Cardiac fibroblast (primary cell): ENCODE results near the gene ODC1.

Experiments
- DNase-seq, 2 donors: peaks; one replicate each; pipeline versions ENCODE4 v3.0.0 to v3.0.0-alpha.2; 2010; ENCODE audit warnings: low read depth in 2 of 2
- H3K4me3 ChIP-seq, 2 donors: replicated peaks in 1 of 2; 1 replicate in 1 of 2; 2 replicates in 1 of 2; pipeline ENCODE4 v1.5.1; 2011; ENCODE audit warnings: low read depth in 2 of 2, low read length in 2 of 2, mild to moderate bottlenecking in 2 of 2, moderate library complexity in 1 of 2
- TF ChIP-seq, protein P1 (sequence below): IDR thresholded peaks from one replicate; pipeline ENCODE4 v1.5.1; 2011; ENCODE audit warnings: low read depth, mild to moderate bottlenecking, low read length, inconsistent platforms

Gene ODC1

GRCh38 chr2:10439185-10439879, 8.8 kb downstream of the ODC1 start:
- TF ChIP-seq, protein P1, sequence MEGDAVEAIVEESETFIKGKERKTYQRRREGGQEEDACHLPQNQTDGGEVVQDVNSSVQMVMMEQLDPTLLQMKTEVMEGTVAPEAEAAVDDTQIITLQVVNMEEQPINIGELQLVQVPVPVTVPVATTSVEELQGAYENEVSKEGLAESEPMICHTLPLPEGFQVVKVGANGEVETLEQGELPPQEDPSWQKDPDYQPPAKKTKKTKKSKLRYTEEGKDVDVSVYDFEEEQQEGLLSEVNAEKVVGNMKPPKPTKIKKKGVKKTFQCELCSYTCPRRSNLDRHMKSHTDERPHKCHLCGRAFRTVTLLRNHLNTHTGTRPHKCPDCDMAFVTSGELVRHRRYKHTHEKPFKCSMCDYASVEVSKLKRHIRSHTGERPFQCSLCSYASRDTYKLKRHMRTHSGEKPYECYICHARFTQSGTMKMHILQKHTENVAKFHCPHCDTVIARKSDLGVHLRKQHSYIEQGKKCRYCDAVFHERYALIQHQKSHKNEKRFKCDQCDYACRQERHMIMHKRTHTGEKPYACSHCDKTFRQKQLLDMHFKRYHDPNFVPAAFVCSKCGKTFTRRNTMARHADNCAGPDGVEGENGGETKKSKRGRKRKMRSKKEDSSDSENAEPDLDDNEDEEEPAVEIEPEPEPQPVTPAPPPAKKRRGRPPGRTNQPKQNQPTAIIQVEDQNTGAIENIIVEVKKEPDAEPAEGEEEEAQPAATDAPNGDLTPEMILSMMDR = no peak
- H3K4me3 ChIP-seq = no peak overlapping the region
- DNase-seq = peak in 1 of 2 donors; percentile 46

- H3K4me3 ChIP-seq = no peak overlapping the region
- DNase-seq = no peak
- TF ChIP-seq, protein P1 = no peak
Observed at GRCh38 chr2:10438688-10439087, 9.4 kb downstream of the ODC1 start.

GRCh38 chr2:10437806-10438205, 10.3 kb downstream of the ODC1 start:
- no peak overlapping the region for H3K4me3 ChIP-seq
- no peak for DNase-seq
- TF ChIP-seq, protein P1 = no peak

GRCh38 chr2:10436583-10437110, 11.5 kb downstream of the ODC1 start:
- no peak overlapping the region for H3K4me3 ChIP-seq
- no peak for DNase-seq
- TF ChIP-seq, protein P1 = no peak

- DNase-seq = no peak
- TF ChIP-seq, protein P1 = no peak
- H3K4me3 ChIP-seq = no peak overlapping the region
Observed at GRCh38 chr2:10435820-10436204, 12.3 kb downstream of the ODC1 start.

- DNase-seq = peak; percentile 71 to 74
- TF ChIP-seq, protein P1 = peak; percentile 97
- H3K4me3 ChIP-seq = no peak overlapping the region
Observed at GRCh38 chr2:10434886-10435819, 13.0 kb downstream of the ODC1 start.
